H1 (cell line): ENCODE measurements around the gene STOML1.

Source experiments
- ATF2 ChIP-seq: IDR thresholded peaks from 2 replicates; pipeline ENCODE4 v1.6.1; 2012; ENCODE audit warnings: low read length, inconsistent platforms
- GABPA ChIP-seq: IDR thresholded peaks from 2 replicates; pipeline ENCODE4 v1.6.1; 2011; ENCODE audit warnings: mild to moderate bottlenecking, low read length, moderate library complexity, borderline replicate concordance; ENCODE audit not compliant: insufficient read depth
- POLR2A ChIP-seq, 2 experiments: IDR thresholded peaks; 1 replicate in 1 of 2; 2 replicates in 1 of 2; pipeline ENCODE4 v1.6.1; 2011; ENCODE audit warnings: low read depth in 2 of 2, low read length in 2 of 2, mild to moderate bottlenecking in 2 of 2; ENCODE audit errors: control extremely low read depth in 1 of 2

GRCh38 chr15:73941044-73941443 is 51.1 kb downstream of the STOML1 start:
- no peak for TF ChIP-seq POLR2A (IDR thresholded peaks at IDR 0.05; ENCODE audit: control extremely low read depth in 1 of 2, low read depth in 2 of 2, low read length in 2 of 2)
- TF ChIP-seq ATF2: no peak
- no peak for TF ChIP-seq GABPA
